HG02840 (cell line): ENCODE results near the gene PRG3.

ENCODE experiments used
- ATAC-seq: cut with Tn5 transposase; IDR thresholded peaks from one replicate; pipeline ENCODE4 v1.9.1; 2021; ENCODE audit warnings: mild to moderate bottlenecking, moderate library complexity, moderate number of reproducible peaks; ENCODE audit not compliant: unreplicated experiment, low FRiP score

The PRG3 gene

GRCh38 chr11:57391539-57391938 lies 10.6 kb upstream of the PRG3 start:
- no peak for ATAC-seq

- ATAC-seq: no peak
Observed at GRCh38 chr11:57391111-57391510, 10.2 kb upstream of the PRG3 start.

GRCh38 chr11:57390535-57390934 lies 9.6 kb upstream of the PRG3 start, which contains the start of gene PRG2:
PRG2 (minus strand) TSS chr11:57390650; CDS start chr11:57389944, 706 bp downstream.
- ATAC-seq: no peak

GRCh38 chr11:57387289-57388030 lies 6.5 kb upstream of the PRG3 start:
- ATAC-seq: no peak

- no peak for ATAC-seq
Observed at GRCh38 chr11:57386178-57386940, 5.4 kb upstream of the PRG3 start.

- ATAC-seq: no peak
Observed at GRCh38 chr11:57379732-57380131, 1.2 kb downstream of the PRG3 start.

GRCh38 chr11:57378186-57378585 lies 2.8 kb downstream of the PRG3 start:
- no peak for ATAC-seq

- ATAC-seq: no peak
Observed at GRCh38 chr11:57377107-57377506, 3.8 kb downstream of the PRG3 start.

GRCh38 chr11:57376095-57377090 lies 4.6 kb downstream of the PRG3 start:
- ATAC-seq: no peak

GRCh38 chr11:57375490-57375889 lies 5.5 kb downstream of the PRG3 start:
- ATAC-seq: no peak

GRCh38 chr11:57374966-57375365 lies 6.0 kb downstream of the PRG3 start:
- ATAC-seq: no peak

GRCh38 chr11:57373146-57373545 lies 7.8 kb downstream of the PRG3 start:
- ATAC-seq: no peak

- ATAC-seq: no peak
Observed at GRCh38 chr11:57370941-57371340, 10.0 kb downstream of the PRG3 start.

GRCh38 chr11:57370251-57370650 lies 10.7 kb downstream of the PRG3 start:
- no peak for ATAC-seq

GRCh38 chr11:57368845-57369232 lies 12.1 kb downstream of the PRG3 start:
- no peak for ATAC-seq

- ATAC-seq: no peak
Observed at GRCh38 chr11:57368106-57368844, 12.7 kb downstream of the PRG3 start.

GRCh38 chr11:57364851-57365660 lies 15.9 kb downstream of the PRG3 start:
- no peak for ATAC-seq

- no peak for ATAC-seq
Observed at GRCh38 chr11:57363131-57364080, 17.5 kb downstream of the PRG3 start.
